ENCODE measurements around the gene LIFR. TPM values are rescaled to one million over a fixed set of nuclear protein-coding genes. Genes with fewer than 3 reads are reported as not detected.

LIFR gene
- polyA plus RNA-seq, 1 of the 3 experiments (the other 2 are of a cell fraction): 3.8 TPM

DNA sequence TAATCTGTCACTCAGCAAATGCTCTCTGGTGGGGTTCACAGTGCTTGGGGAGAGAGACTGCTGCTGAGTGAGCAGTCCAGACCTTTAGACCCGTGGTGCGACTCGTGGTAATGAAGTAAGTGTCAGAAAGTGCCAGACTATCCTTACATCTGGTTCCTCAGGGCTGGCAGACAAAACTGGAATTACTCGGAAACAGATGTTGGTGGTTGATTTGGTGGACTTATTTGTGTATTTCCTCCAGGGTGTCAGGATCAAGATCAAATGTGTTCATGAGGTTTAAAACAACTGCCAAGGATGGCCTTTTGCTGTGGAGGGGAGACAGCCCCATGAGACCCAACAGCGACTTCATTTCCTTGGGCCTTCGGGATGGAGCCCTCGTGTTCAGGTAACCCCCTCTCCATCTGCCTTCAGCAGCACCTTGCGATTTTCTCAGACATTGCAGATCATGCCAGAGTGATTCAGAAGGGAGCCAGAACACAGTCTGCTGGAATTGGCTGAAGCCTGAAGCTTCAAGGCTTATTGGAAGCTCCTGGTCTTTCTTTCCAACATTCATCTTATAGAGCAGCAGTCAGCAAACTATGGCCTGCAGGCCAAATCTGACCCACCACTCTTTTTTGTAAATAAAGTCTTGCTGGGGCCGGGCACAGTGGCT is 105.2 kb downstream of the LIFR start:
- ChIA-PET CTCF (interaction anchor here (1.9 to 7.9 kb wide), 3 partner anchors 9 to 358 kb away, joined by 5 to 58 read pairs (median 22); no protein-coding TSS in a partner anchor), POLR2A (no interaction called here)
- no peaks in the 10 kb centered on the region for H3K27me3 ChIP-seq (ENCODE audit: insufficient read depth)
- H3K4me1 ChIP-seq (ENCODE audit: control insufficient read depth in 1 of 2, insufficient read depth in 2 of 2, low read depth in 1 of 2, low read length in 1 of 2): peaks cover 0 to 5% of the 10 kb centered on the region in 2 experiments; a peak in 1 of 4 replicates
- no peak overlapping the region for H2AFZ ChIP-seq (ENCODE audit: low read depth)
- no peaks in the 10 kb centered on the region for H3K9me3 ChIP-seq
- no peaks in the 10 kb centered on the region for H4K20me1 ChIP-seq (ENCODE audit: insufficient read depth)
- H3K9ac ChIP-seq: no peak overlapping the region
- H3K36me3 ChIP-seq (replicated peaks in 1 of 2; ENCODE audit: control insufficient read depth in 1 of 2, insufficient read depth in 2 of 2, low read length in 1 of 2): no peaks in the 10 kb centered on the region
- H3K79me2 ChIP-seq (ENCODE audit: insufficient read depth): no peaks in the 10 kb centered on the region
- 91% methylated on average over 9 of the region's 9 CpGs for WGBS (ENCODE audit: low lambda C conversion rate)
- DNase-seq: no peak
- no peak overlapping the region for H3K4me3 ChIP-seq (ENCODE audit: low read depth in 2 of 2, low read length in 1 of 2)
- no peak overlapping the region for H3K4me2 ChIP-seq
- no peaks in the 10 kb centered on the region for H3K9me2 ChIP-seq
- TF ChIP-seq FOSL2 (IDR thresholded peaks at IDR 0.05; ENCODE audit: borderline replicate concordance, low read depth) (no peak), SIN3A (IDR thresholded peaks at IDR 0.05; ENCODE audit: borderline replicate concordance, low read depth, low read length) (no peak), FOXJ3 (CRISPR knock-in tag; IDR thresholded peaks at IDR 0.05) (no peak), MXI1 (IDR thresholded peaks at IDR 0.05; ENCODE audit: low read depth, low read length) (no peak), RCOR1 (IDR thresholded peaks at IDR 0.05; ENCODE audit: low read length) (no peak), RXRA (IDR thresholded peaks at IDR 0.05; ENCODE audit: borderline replicate concordance, low read depth) (no peak)
- no peaks in the 10 kb centered on the region for H3F3A ChIP-seq (replicated peaks; ENCODE audit: insufficient read depth)
- no peak overlapping the region for H3K27ac ChIP-seq (ENCODE audit: low read depth in 2 of 2, low read length in 1 of 2)

DNA sequence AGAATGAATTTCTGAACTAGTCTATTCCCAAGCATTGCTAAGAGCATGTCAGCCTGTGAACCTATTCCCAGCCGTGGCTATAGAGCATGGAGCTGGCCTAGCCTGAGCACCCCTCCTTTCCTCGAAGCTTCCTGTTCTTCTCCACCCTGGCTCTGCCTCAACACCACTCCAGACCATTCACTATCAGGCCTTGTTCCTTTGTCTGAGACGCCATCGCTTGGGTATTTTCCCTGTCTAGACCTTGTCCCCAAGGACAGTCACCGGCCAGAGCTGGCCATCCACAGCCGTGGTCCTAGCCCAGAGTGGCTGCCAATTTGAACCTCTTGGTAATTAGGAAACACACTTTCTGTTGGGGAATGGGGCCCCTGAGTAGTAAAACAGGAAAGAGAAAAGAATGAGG is 105.8 kb downstream of the LIFR start:
- Histone ChIP-seq H3K79me2 (ENCODE audit: insufficient read depth) (no peaks in the 10 kb centered on the region), H2AFZ (ENCODE audit: low read depth) (no peak overlapping the region), H3K9me3 (no peaks in the 10 kb centered on the region), H3K27me3 (ENCODE audit: insufficient read depth) (no peaks in the 10 kb centered on the region), H3K9me2 (no peaks in the 10 kb centered on the region), H3K36me3 (replicated peaks in 1 of 2; ENCODE audit: control insufficient read depth in 1 of 2, insufficient read depth in 2 of 2, low read length in 1 of 2) (no peaks in the 10 kb centered on the region), H3K27ac (ENCODE audit: low read depth in 2 of 2, low read length in 1 of 2) (no peak overlapping the region), H3K4me1 (ENCODE audit: control insufficient read depth in 1 of 2, insufficient read depth in 2 of 2, low read depth in 1 of 2, low read length in 1 of 2) (peaks cover 0 to 5% of the 10 kb centered on the region in 2 experiments; a peak in 1 of 4 replicates), H3F3A (replicated peaks; ENCODE audit: insufficient read depth) (no peaks in the 10 kb centered on the region), H4K20me1 (ENCODE audit: insufficient read depth) (no peaks in the 10 kb centered on the region), H3K4me3 (ENCODE audit: low read depth in 2 of 2, low read length in 1 of 2) (no peak overlapping the region), H3K9ac (no peak overlapping the region), H3K4me2 (no peak overlapping the region)
- WGBS (ENCODE audit: low lambda C conversion rate): 80% methylated on average over 6 of the region's 6 CpGs
- TF ChIP-seq YY1 (IDR thresholded peaks at IDR 0.05; ENCODE audit: low read depth) (no peak), RXRA (IDR thresholded peaks at IDR 0.05; ENCODE audit: borderline replicate concordance, low read depth) (no peak), ELF1 (IDR thresholded peaks at IDR 0.05) (no peak), POLR2AphosphoS5 (IDR thresholded peaks at IDR 0.05; ENCODE audit: low read depth, low read length) (no peak), FOXJ3 (CRISPR knock-in tag; IDR thresholded peaks at IDR 0.05) (no peak), MAX (IDR thresholded peaks at IDR 0.05; ENCODE audit: low read depth) (no peak), FOXM1 (IDR thresholded peaks at IDR 0.05; ENCODE audit: low read depth) (no peak), RCOR1 (IDR thresholded peaks at IDR 0.05; ENCODE audit: low read length) (no peak), RFX5 (IDR thresholded peaks at IDR 0.05; ENCODE audit: low read length) (no peak), EZH2phosphoT487 (IDR thresholded peaks at IDR 0.05; ENCODE audit: borderline replicate concordance, low read depth) (no peak), EP300 (IDR thresholded peaks at IDR 0.05; ENCODE audit: borderline replicate concordance in 1 of 2, low read depth in 1 of 2, low read length in 1 of 2) (no peak), TEAD4 (IDR thresholded peaks at IDR 0.05; ENCODE audit: borderline replicate concordance, insufficient read depth) (no peak)
- TF ChIP-seq, protein P1, sequence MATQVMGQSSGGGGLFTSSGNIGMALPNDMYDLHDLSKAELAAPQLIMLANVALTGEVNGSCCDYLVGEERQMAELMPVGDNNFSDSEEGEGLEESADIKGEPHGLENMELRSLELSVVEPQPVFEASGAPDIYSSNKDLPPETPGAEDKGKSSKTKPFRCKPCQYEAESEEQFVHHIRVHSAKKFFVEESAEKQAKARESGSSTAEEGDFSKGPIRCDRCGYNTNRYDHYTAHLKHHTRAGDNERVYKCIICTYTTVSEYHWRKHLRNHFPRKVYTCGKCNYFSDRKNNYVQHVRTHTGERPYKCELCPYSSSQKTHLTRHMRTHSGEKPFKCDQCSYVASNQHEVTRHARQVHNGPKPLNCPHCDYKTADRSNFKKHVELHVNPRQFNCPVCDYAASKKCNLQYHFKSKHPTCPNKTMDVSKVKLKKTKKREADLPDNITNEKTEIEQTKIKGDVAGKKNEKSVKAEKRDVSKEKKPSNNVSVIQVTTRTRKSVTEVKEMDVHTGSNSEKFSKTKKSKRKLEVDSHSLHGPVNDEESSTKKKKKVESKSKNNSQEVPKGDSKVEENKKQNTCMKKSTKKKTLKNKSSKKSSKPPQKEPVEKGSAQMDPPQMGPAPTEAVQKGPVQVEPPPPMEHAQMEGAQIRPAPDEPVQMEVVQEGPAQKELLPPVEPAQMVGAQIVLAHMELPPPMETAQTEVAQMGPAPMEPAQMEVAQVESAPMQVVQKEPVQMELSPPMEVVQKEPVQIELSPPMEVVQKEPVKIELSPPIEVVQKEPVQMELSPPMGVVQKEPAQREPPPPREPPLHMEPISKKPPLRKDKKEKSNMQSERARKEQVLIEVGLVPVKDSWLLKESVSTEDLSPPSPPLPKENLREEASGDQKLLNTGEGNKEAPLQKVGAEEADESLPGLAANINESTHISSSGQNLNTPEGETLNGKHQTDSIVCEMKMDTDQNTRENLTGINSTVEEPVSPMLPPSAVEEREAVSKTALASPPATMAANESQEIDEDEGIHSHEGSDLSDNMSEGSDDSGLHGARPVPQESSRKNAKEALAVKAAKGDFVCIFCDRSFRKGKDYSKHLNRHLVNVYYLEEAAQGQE (IDR thresholded peaks at IDR 0.05; ENCODE audit: low read depth, low read length): no peak
- no peak for DNase-seq
- CTCF ChIA-PET: interaction anchor here (1.9 to 7.9 kb wide), 3 partner anchors 9 to 359 kb away, joined by 5 to 58 read pairs (median 22); no protein-coding TSS in a partner anchor
- POLR2A ChIA-PET: no interaction called here

Measured in SK-N-SH (cell line).